ENCODE results near the gene MIPEP. TPM values are rescaled to one million over a fixed set of nuclear protein-coding genes. Genes with fewer than 3 reads are reported as not detected.

Gene MIPEP
- total RNA-seq, 4 donors from 2014 or later, result 9.2 to 21.4 (median 18.3) TPM

- no peak for TF ChIP-seq CTCF (IDR thresholded peaks at IDR 0.05; ENCODE audit: low read depth)
Measured at GRCh38 chr13:23758798-23759527, 130.2 kb downstream of the MIPEP start.

- TF ChIP-seq CTCF (IDR thresholded peaks at IDR 0.05; ENCODE audit: low read depth), result no peak
Measured at GRCh38 chr13:23754997-23755396, 134.2 kb downstream of the MIPEP start.

GRCh38 chr13:23754506-23754905 is 134.7 kb downstream of the MIPEP start:
- TF ChIP-seq CTCF (IDR thresholded peaks at IDR 0.05; ENCODE audit: low read depth), result no peak

- TF ChIP-seq CTCF (IDR thresholded peaks at IDR 0.05; ENCODE audit: low read depth), result no peak
Measured at GRCh38 chr13:23753458-23753857, 135.7 kb downstream of the MIPEP start.

- TF ChIP-seq CTCF (IDR thresholded peaks at IDR 0.05; ENCODE audit: low read depth), result no peak
Measured at GRCh38 chr13:23752111-23753001, 136.8 kb downstream of the MIPEP start.

- TF ChIP-seq CTCF (IDR thresholded peaks at IDR 0.05; ENCODE audit: low read depth), result no peak
Measured at GRCh38 chr13:23751195-23751594, 138.0 kb downstream of the MIPEP start.

All from subcutaneous adipose tissue (tissue), 4 donors.